ENCODE data around the gene LINGO1. TPM values are rescaled to one million over a fixed set of nuclear protein-coding genes. Genes with fewer than 3 reads are reported as not detected.

Gene LINGO1
- total RNA-seq, 1 donor from 2014 or later: 12.0 TPM

- Mint-ChIP-seq H3K9me3 (ENCODE audit: low read depth) (no peaks in the 10 kb centered on the region), H3K27ac (ENCODE audit: unreplicated experiment) (no peak overlapping the region), H3K27me3 (ENCODE audit: low read depth) (no peaks in the 10 kb centered on the region), H3K4me3 (ENCODE audit: unreplicated experiment) (no peak overlapping the region), H3K36me3 (ENCODE audit: low read depth) (peaks cover under 1% of the 10 kb centered on the region), H3K4me1 (ENCODE audit: low read depth) (peaks cover 4% of the 10 kb centered on the region)
- no peak for DNase-seq (ENCODE audit: low spot score)
- TF ChIP-seq, protein P1, sequence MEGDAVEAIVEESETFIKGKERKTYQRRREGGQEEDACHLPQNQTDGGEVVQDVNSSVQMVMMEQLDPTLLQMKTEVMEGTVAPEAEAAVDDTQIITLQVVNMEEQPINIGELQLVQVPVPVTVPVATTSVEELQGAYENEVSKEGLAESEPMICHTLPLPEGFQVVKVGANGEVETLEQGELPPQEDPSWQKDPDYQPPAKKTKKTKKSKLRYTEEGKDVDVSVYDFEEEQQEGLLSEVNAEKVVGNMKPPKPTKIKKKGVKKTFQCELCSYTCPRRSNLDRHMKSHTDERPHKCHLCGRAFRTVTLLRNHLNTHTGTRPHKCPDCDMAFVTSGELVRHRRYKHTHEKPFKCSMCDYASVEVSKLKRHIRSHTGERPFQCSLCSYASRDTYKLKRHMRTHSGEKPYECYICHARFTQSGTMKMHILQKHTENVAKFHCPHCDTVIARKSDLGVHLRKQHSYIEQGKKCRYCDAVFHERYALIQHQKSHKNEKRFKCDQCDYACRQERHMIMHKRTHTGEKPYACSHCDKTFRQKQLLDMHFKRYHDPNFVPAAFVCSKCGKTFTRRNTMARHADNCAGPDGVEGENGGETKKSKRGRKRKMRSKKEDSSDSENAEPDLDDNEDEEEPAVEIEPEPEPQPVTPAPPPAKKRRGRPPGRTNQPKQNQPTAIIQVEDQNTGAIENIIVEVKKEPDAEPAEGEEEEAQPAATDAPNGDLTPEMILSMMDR (IDR thresholded peaks at IDR 0.05): no peak
Observed at GRCh38 chr15:77619883-77620282, 12.8 kb downstream of the LINGO1 start.

DNA sequence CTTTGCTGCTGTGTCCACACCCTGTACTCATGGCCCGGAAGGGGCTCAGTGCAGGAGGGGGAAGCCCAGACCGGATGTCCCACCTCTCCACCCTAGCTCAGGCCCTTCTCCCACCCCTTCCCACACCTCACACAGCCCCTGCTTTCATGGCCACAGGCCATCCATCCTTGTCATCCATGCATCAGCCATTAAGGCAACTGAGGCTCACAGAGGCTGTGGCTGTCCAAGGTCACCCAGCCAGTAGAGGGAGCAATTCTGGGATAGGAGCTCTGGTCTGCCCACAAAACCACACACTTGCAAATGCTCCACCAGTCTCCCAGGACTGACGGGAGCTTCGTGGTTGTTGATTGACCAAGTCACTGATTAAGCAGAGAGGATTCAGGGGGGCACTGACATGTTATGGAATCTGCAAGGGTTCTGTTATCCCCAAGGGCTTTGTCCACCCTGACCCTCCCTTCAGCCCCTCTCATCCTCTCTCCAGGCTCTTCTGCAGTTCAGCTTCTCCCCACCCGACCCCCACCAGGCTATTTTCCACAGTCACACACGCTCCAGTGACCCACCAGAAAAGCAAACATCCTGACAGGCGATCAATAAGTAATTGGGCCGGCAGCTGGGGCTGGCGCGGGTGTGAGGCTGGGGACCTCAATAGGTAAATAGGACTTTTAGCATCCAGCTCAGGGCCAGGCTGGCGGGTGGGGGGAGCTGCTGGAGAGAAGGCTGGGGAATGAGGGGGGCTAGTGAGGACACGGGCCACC lies 15.1 kb downstream of the LINGO1 start:
- H3K36me3 Mint-ChIP-seq (ENCODE audit: low read depth): peaks cover 3% of the 10 kb centered on the region
- TF ChIP-seq, protein P1 (IDR thresholded peaks at IDR 0.05): peak; percentile 62
- H3K9me3 Mint-ChIP-seq (ENCODE audit: low read depth): no peaks in the 10 kb centered on the region
- H3K4me3 Mint-ChIP-seq (ENCODE audit: unreplicated experiment): no peak overlapping the region
- DNase-seq (ENCODE audit: low spot score): no peak
- H3K27me3 Mint-ChIP-seq (ENCODE audit: low read depth): no peaks in the 10 kb centered on the region
- H3K27ac Mint-ChIP-seq (ENCODE audit: unreplicated experiment): no peak overlapping the region
- no peaks in the 10 kb centered on the region for H3K4me1 Mint-ChIP-seq (ENCODE audit: low read depth)

DNA sequence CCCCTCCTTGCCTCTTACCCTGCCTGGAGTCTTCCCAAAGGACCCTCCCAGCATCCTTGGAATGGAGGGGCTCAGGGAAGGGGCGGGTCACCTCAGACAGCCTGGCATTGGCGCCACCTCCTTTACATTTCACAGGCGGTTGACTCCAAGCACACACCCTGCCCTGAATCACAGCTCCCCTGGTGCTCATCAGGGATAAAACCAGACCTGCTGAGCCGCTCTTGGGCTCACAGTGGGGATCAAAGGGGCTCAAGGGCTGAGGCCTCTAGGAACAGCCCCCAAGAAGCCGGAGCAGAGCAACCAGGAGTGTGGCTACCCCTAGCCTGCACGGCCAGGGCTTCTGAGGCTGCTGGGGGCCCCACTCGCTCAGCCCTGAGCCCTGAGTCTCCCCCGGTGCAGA lies 16.6 kb downstream of the LINGO1 start:
- TF ChIP-seq, protein P1 (IDR thresholded peaks at IDR 0.05): no peak
- Mint-ChIP-seq H3K9me3 (ENCODE audit: low read depth) (no peaks in the 10 kb centered on the region), H3K27ac (ENCODE audit: unreplicated experiment) (no peak overlapping the region), H3K36me3 (ENCODE audit: low read depth) (peaks cover 3% of the 10 kb centered on the region), H3K27me3 (ENCODE audit: low read depth) (no peaks in the 10 kb centered on the region), H3K4me1 (ENCODE audit: low read depth) (peaks cover 4% of the 10 kb centered on the region), H3K4me3 (ENCODE audit: unreplicated experiment) (no peak overlapping the region)
- no peak for DNase-seq (ENCODE audit: low spot score)

- H3K9me3 Mint-ChIP-seq (ENCODE audit: low read depth): no peaks in the 10 kb centered on the region
- no peak overlapping the region for H3K27ac Mint-ChIP-seq (ENCODE audit: unreplicated experiment)
- TF ChIP-seq, protein P1 (IDR thresholded peaks at IDR 0.05): no peak
- H3K4me3 Mint-ChIP-seq (ENCODE audit: unreplicated experiment): no peak overlapping the region
- peaks cover 3% of the 10 kb centered on the region for H3K36me3 Mint-ChIP-seq (ENCODE audit: low read depth)
- peaks cover 8% of the 10 kb centered on the region for H3K4me1 Mint-ChIP-seq (ENCODE audit: low read depth)
- DNase-seq (ENCODE audit: low spot score): no peak
- no peaks in the 10 kb centered on the region for H3K27me3 Mint-ChIP-seq (ENCODE audit: low read depth)
Observed at GRCh38 chr15:77615472-77615871, 17.2 kb downstream of the LINGO1 start.

GRCh38 chr15:77614251-77614806 lies 18.4 kb downstream of the LINGO1 start:
- DNase-seq (ENCODE audit: low spot score): peak; percentile 93
- Mint-ChIP-seq H3K27me3 (ENCODE audit: low read depth) (no peaks in the 10 kb centered on the region), H3K9me3 (ENCODE audit: low read depth) (no peaks in the 10 kb centered on the region), H3K4me3 (ENCODE audit: unreplicated experiment) (no peak overlapping the region), H3K4me1 (ENCODE audit: low read depth) (peaks cover 19% of the 10 kb centered on the region), H3K36me3 (ENCODE audit: low read depth) (peaks cover 3% of the 10 kb centered on the region), H3K27ac (ENCODE audit: unreplicated experiment) (no peak overlapping the region)
- TF ChIP-seq, protein P1 (IDR thresholded peaks at IDR 0.05): no peak
